HepG2 (cell line): ENCODE measurements around the gene CPVL. TPM values are rescaled to one million over a fixed set of nuclear protein-coding genes. Genes with fewer than 3 reads are reported as not detected.

Source experiments
- ATAC-seq: fragments of 200-7000 bp; cut with Tn5 transposase; 3 replicates; pipeline ENCODE4 v1.9.1; 2020; ENCODE audit warnings: mild to moderate bottlenecking, moderate library complexity
- BruUV-seq: library from RNA; stranded (reverse); fragments of 400-500 nt; replicated peaks from 2 replicates; lab custom pipeline; 2021; lab: Mats Ljungman, UMichigan
- CTCF ChIA-PET: fragments of 300-600 bp; formaldehyde crosslinking; extraction: SDS; loops from one replicate; lab custom pipeline; 2021; ENCODE audit warnings: low total read pairs, inconsistent platforms, low intra/inter-chr PET ratio; lab: Yijun Ruan, JAX
- POLR2A ChIA-PET: fragments of 350-600 bp; sonication (Branson Sonifier 250); formaldehyde crosslinking; loops from one replicate; lab custom pipeline; 2020; ENCODE audit warnings: antibody characterized with exemption, inconsistent platforms; lab: Yijun Ruan, JAX
- DNase-seq: peaks from one replicate; pipeline ENCODE4 v3.0.0-alpha.2; 2015; ENCODE audit warnings: low spot score
- FAIRE-seq: peaks from 3 replicates; lab custom pipeline; 2011; peaks lifted over from hg19 to GRCh38; lab: Jason Lieb, UNC
- H2AFZ ChIP-seq: one replicate; pipeline ENCODE4 v1.6.1; 2011; ENCODE audit warnings: low read length, inconsistent platforms
- H3K27ac ChIP-seq: fragments of 300-600 bp; 3 replicates; pipeline ENCODE4 v1.8.0; 2011; ENCODE audit warnings: mixed run types, mild to moderate bottlenecking, mixed read lengths, low read length, inconsistent platforms; ENCODE audit not compliant: insufficient read depth; ENCODE audit errors: extremely low read length
- H3K27me3 ChIP-seq, 2 experiments: fragments of 200-600 bp in 1 of 2; 2 replicates in 1 of 2; 3 replicates in 1 of 2; pipeline versions ENCODE4 v1.6.0 to v1.8.0; 2011; ENCODE audit warnings: low read length in 2 of 2, mild to moderate bottlenecking in 2 of 2, moderate library complexity in 2 of 2, inconsistent platforms in 1 of 2; ENCODE audit not compliant: insufficient read depth in 2 of 2, control insufficient read depth in 1 of 2
- H3K36me3 ChIP-seq, 2 experiments: fragments of 200-600 bp in 1 of 2; replicated peaks in 1 of 2; 2 replicates in 1 of 2; 3 replicates in 1 of 2; pipeline versions ENCODE4 v1.5.1 to v1.8.0; 2011; ENCODE audit warnings: low read length in 2 of 2, inconsistent platforms in 1 of 2; ENCODE audit not compliant: insufficient read depth in 2 of 2, control insufficient read depth in 1 of 2
- H3K4me1 ChIP-seq: 2 replicates; pipeline ENCODE4 v1.5.1; 2012; ENCODE audit warnings: low read length, inconsistent platforms; ENCODE audit not compliant: insufficient read depth
- H3K4me2 ChIP-seq: 2 replicates; pipeline ENCODE4 v1.6.0; 2011; ENCODE audit warnings: low read depth, low read length, inconsistent platforms
- H3K4me3 ChIP-seq, 3 experiments: fragments of 200-600 bp in 1 of 3; sonication (generic), shearing (Covaris generic) in 1 of 3; replicated peaks in 1 of 3; 2 replicates each; pipeline ENCODE4 v1.5.1; 2011 to 2016; ENCODE audit warnings: low read length in 3 of 3, inconsistent platforms in 2 of 3, low read depth in 2 of 3, mild to moderate bottlenecking in 2 of 3, control low read depth in 1 of 3, mixed read lengths in 1 of 3; ENCODE audit not compliant: insufficient read depth in 1 of 3
- H3K79me2 ChIP-seq: one replicate; pipeline ENCODE4 v1.6.1; 2011; ENCODE audit warnings: low read length, inconsistent platforms; ENCODE audit not compliant: insufficient read depth
- H3K9ac ChIP-seq: 2 replicates; pipeline ENCODE4 v1.6.0; 2011; ENCODE audit warnings: mild to moderate bottlenecking, low read depth, low read length, inconsistent platforms; ENCODE audit not compliant: insufficient read depth
- H3K9me3 ChIP-seq: 2 replicates; pipeline ENCODE4 v1.5.1; 2012; ENCODE audit warnings: mild to moderate bottlenecking, low read length
- H4K20me1 ChIP-seq: 2 replicates; pipeline ENCODE4 v1.6.0; 2011; ENCODE audit warnings: inconsistent platforms, mild to moderate bottlenecking, low read length, moderate library complexity; ENCODE audit not compliant: insufficient read depth
- CAMTA2 ChIP-seq: sonication (generic); formaldehyde crosslinking; IDR thresholded peaks from 2 replicates; pipeline ENCODE4 v1.4.0; 2020; ENCODE audit warnings: mild to moderate bottlenecking, missing genetic modification reagents, borderline replicate concordance
- FOXA3 ChIP-seq: IDR thresholded peaks from 2 replicates; pipeline ENCODE4 v1.6.1; 2016; ENCODE audit warnings: missing genetic modification reagents, missing compliant biosample characterization
- JDP2 ChIP-seq: sonication (generic); formaldehyde crosslinking; IDR thresholded peaks from 2 replicates; pipeline ENCODE4 v1.8.1; 2022; ENCODE audit warnings: missing genetic modification reagents, borderline replicate concordance
- RBM39 ChIP-seq: fragments of 200-400 bp; formaldehyde crosslinking; IDR thresholded peaks from one replicate; pipeline ENCODE4 v1.6.1; 2018; ENCODE audit warnings: antibody characterized with exemption, mild to moderate bottlenecking, low read depth, low read length; ENCODE audit not compliant: poor library complexity, severe bottlenecking
- SMAD9 ChIP-seq: sonication (generic); formaldehyde crosslinking; IDR thresholded peaks from 2 replicates; pipeline ENCODE4 v1.5.1; 2020; ENCODE audit warnings: mild to moderate bottlenecking, missing genetic modification reagents
- SP140L ChIP-seq: sonication (generic); formaldehyde crosslinking; IDR thresholded peaks from 2 replicates; pipeline ENCODE4 v1.4.0; 2020; ENCODE audit warnings: missing genetic modification reagents, borderline replicate concordance
- TAF1 ChIP-seq: sonication (generic); formaldehyde crosslinking; IDR thresholded peaks from 2 replicates; pipeline ENCODE4 v1.4.0; 2020; ENCODE audit warnings: missing genetic modification reagents
- TEAD3 ChIP-seq: optimal IDR thresholded peaks from 2 replicates; pipeline ENCODE3; 2016; ENCODE audit warnings: borderline replicate concordance
- ZBTB7B ChIP-seq: sonication (generic); formaldehyde crosslinking; IDR thresholded peaks from 2 replicates; pipeline ENCODE4 v1.4.0; 2020; ENCODE audit warnings: missing genetic modification reagents
- ZEB1 ChIP-seq: IDR thresholded peaks from 2 replicates; pipeline ENCODE4 v1.6.1; 2012; ENCODE audit warnings: mild to moderate bottlenecking, low read depth, inconsistent platforms; ENCODE audit not compliant: insufficient replicate concordance
- ZFP36L1 ChIP-seq: sonication (generic); formaldehyde crosslinking; IDR thresholded peaks from 2 replicates; pipeline ENCODE4 v1.8.0; 2022; ENCODE audit warnings: mild to moderate bottlenecking, missing genetic modification reagents, moderate library complexity
- ZFP82 ChIP-seq: sonication (generic); formaldehyde crosslinking; IDR thresholded peaks from 2 replicates; pipeline ENCODE4 v1.5.1; 2020; ENCODE audit warnings: mild to moderate bottlenecking, missing genetic modification reagents, borderline replicate concordance
- ZNF225 ChIP-seq: sonication (generic); formaldehyde crosslinking; IDR thresholded peaks from 2 replicates; pipeline ENCODE4 v1.4.0; 2020; ENCODE audit warnings: mild to moderate bottlenecking, missing genetic modification reagents
- ZNF274 ChIP-seq: sonication (generic); formaldehyde crosslinking; IDR thresholded peaks from 2 replicates; pipeline ENCODE4 v1.5.1; 2020; ENCODE audit warnings: mild to moderate bottlenecking, missing genetic modification reagents
- ZNF3 ChIP-seq: IDR thresholded peaks from 2 replicates; pipeline ENCODE4 v1.7.0; 2017; ENCODE audit warnings: inconsistent platforms
- ZNF460 ChIP-seq: sonication (generic); formaldehyde crosslinking; IDR thresholded peaks from 2 replicates; pipeline ENCODE4 v1.5.1; 2020; ENCODE audit warnings: missing genetic modification reagents, mild to moderate bottlenecking, borderline replicate concordance
- ZNF549 ChIP-seq: sonication (generic); formaldehyde crosslinking; IDR thresholded peaks from 2 replicates; pipeline ENCODE4 v1.5.0; 2020; ENCODE audit warnings: missing genetic modification reagents
- WGBS: methylation state at CpG from one replicate; pipeline ENCODE4 v1.1.6; 2017; ENCODE audit warnings: low lambda C conversion rate; 5-methylcytosine and 5-hydroxymethylcytosine counted together
- in situ Hi-C: cut with HindIII; loops from 2 replicates; pipeline ENCODE4 v1.10.0; 2017; ENCODE audit warnings: low pct_unique_long_range_greater_than_20kb; ENCODE audit not compliant: extremely low pct_ligation_motif_present
- intact Hi-C: fragments of 100-400 bp; cut with micrococcal nuclease; formaldehyde crosslinking; loops from one replicate; pipeline ENCODE4 v1.10.0; 2022; ENCODE audit not compliant: unreplicated experiment
- polyA plus RNA-seq, 8 experiments: library from polyadenylated mRNA; depleted of rRNA in 3 of 8; stranded (reverse) in 7 of 8; unstranded in 1 of 8; fragments of >200 nt; fragmentation: Illumina TruSeq in 4 of 8; extraction: Trizol in 4 of 8; gene quantifications; 2 replicates each; pipeline versions ENCODE4 v1.2.1 to v1.2.3, GENCODE V29; 2011 to 2016; ENCODE audit warnings: low read depth in 4 of 8, missing spikeins in 1 of 8, mixed read lengths in 1 of 8; ENCODE audit not compliant: insufficient read depth in 1 of 8
- total RNA-seq, 5 experiments: library from RNA; depleted of rRNA; stranded (reverse); fragments of >200 nt; fragmentation: Illumina TruSeq; extraction: Trizol; gene quantifications; 2 replicates each; pipeline ENCODE4 v1.2.3, GENCODE V29; 2016; ENCODE audit warnings: low read depth in 1 of 5
- TF ChIP-seq, protein P1 (sequence below): sonication (generic); formaldehyde crosslinking; IDR thresholded peaks from 2 replicates; pipeline ENCODE4 v1.4.0; 2020; ENCODE audit warnings: mild to moderate bottlenecking, missing genetic modification reagents
- TF ChIP-seq, protein P2 (sequence below): sonication (generic); formaldehyde crosslinking; IDR thresholded peaks from 2 replicates; pipeline ENCODE4 v1.5.0; 2020; ENCODE audit warnings: mild to moderate bottlenecking, missing genetic modification reagents

The CPVL gene
- total and polyA plus RNA-seq, 2 of the 13 experiments (the other 11 are each of a cell fraction or from before 2014, with no cell fraction given), result 59.2 to 294 TPM

DNA sequence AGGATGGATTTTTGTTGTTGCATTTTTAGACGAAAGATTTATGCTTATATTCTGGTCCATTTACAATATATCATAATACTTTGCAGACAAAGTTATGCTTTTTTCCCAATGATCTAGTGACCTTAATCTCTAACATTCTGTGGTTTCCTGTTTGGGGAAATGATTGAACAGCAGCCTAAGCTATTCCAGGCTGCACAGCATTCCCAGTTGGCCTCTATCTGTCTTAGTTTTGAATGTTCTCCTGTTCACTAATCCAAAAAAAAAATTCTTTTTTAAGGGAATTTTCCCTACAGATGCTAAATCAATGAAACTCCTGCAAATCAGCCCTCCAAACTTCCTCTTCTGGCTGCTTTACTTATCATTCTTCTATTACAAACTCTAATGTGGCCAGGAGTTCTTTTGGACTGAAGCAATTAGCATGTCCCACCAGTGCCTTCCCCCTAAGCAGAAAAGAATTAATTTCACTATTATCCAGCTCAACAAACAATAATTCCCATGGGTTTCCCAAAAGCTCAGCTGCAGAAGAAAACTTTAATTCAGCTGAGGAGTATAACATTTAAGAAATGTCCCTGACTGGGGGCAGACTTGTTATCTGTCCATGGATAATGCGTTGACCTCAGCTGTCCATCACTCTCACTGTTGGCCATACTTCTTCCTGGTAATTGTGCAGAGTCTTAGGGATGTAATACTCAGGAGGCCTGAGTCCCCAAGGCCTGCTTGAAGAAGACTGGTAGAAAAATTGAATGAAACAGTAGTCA lies 106.3 kb downstream of the CPVL start:
- no peak overlapping the region for H3K4me3 ChIP-seq
- no peak overlapping the region for H3K27ac ChIP-seq
- H3K9ac ChIP-seq, result no peak overlapping the region
- ATAC-seq, result no peak
- H3K79me2 ChIP-seq, result no peaks in the 10 kb centered on the region
- peaks cover 11% of the 10 kb centered on the region for H3K4me1 ChIP-seq
- no peak for FAIRE-seq
- no peaks in the 10 kb centered on the region for H3K9me3 ChIP-seq
- intact Hi-C loops, result no loop called here
- CTCF ChIA-PET, result no interaction called here
- no peak for DNase-seq
- no peaks in the 10 kb centered on the region for H3K36me3 ChIP-seq
- no TSS peak for BruUV-seq
- TF ChIP-seq, protein P1, sequence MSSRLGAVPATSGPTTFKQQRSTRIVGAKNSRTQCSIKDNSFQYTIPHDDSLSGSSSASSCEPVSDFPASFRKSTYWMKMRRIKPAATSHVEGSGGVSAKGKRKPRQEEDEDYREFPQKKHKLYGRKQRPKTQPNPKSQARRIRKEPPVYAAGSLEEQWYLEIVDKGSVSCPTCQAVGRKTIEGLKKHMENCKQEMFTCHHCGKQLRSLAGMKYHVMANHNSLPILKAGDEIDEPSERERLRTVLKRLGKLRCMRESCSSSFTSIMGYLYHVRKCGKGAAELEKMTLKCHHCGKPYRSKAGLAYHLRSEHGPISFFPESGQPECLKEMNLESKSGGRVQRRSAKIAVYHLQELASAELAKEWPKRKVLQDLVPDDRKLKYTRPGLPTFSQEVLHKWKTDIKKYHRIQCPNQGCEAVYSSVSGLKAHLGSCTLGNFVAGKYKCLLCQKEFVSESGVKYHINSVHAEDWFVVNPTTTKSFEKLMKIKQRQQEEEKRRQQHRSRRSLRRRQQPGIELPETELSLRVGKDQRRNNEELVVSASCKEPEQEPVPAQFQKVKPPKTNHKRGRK (CRISPR knock-in tag), result no peak
- TF ChIP-seq SP140L (CRISPR knock-in tag) (no peak), ZNF225 (CRISPR knock-in tag) (no peak), ZNF549 (CRISPR knock-in tag) (no peak), RBM39 (no peak), ZFP82 (CRISPR knock-in tag) (no peak), SMAD9 (no peak), FOXA3 (CRISPR knock-in tag) (no peak), ZNF3 (CRISPR knock-in tag) (no peak), JDP2 (CRISPR knock-in tag) (no peak), ZEB1 (no peak), ZFP36L1 (CRISPR knock-in tag) (no peak), TAF1 (CRISPR knock-in tag) (no peak), TEAD3 (CRISPR knock-in tag) (no peak), CAMTA2 (CRISPR knock-in tag) (no peak), ZNF274 (CRISPR knock-in tag) (no peak), ZBTB7B (no peak), ZNF460 (CRISPR knock-in tag) (no peak)
- TF ChIP-seq, protein P2, sequence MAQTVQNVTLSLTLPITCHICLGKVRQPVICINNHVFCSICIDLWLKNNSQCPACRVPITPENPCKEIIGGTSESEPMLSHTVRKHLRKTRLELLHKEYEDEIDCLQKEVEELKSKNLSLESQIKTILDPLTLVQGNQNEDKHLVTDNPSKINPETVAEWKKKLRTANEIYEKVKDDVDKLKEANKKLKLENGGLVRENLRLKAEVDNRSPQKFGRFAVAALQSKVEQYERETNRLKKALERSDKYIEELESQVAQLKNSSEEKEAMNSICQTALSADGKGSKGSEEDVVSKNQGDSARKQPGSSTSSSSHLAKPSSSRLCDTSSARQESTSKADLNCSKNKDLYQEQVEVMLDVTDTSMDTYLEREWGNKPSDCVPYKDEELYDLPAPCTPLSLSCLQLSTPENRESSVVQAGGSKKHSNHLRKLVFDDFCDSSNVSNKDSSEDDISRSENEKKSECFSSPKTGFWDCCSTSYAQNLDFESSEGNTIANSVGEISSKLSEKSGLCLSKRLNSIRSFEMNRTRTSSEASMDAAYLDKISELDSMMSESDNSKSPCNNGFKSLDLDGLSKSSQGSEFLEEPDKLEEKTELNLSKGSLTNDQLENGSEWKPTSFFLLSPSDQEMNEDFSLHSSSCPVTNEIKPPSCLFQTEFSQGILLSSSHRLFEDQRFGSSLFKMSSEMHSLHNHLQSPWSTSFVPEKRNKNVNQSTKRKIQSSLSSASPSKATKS (CRISPR knock-in tag), result no peak
- no peaks in the 10 kb centered on the region for H4K20me1 ChIP-seq
- H3K27me3 ChIP-seq, result no peaks in the 10 kb centered on the region
- in situ Hi-C loops, result no loop called here
- POLR2A ChIA-PET, result no interaction called here
- no peak overlapping the region for H2AFZ ChIP-seq
- 95% methylated on average over 2 of the region's 2 CpGs for WGBS
- no peak overlapping the region for H3K4me2 ChIP-seq
